A673 (cell line): ENCODE measurements around the gene RAPGEFL1. TPM values are rescaled to one million over a fixed set of nuclear protein-coding genes. Genes with fewer than 3 reads are reported as not detected.

Source experiments
- BruUV-seq: library from RNA; stranded (reverse); fragments of 400-500 nt; replicated peaks from 2 replicates; lab custom pipeline; 2021; lab: Mats Ljungman, UMichigan
- CTCF ChIA-PET: fragments of 300-600 bp; sonication (Branson Sonifier 250); formaldehyde crosslinking; loops from one replicate; lab custom pipeline; 2022; ENCODE audit warnings: antibody characterized with exemption; lab: Charles Lee
- POLR2A ChIA-PET: fragments of 300-600 bp; sonication (Branson Sonifier 250); formaldehyde crosslinking; loops from one replicate; lab custom pipeline; 2022; ENCODE audit warnings: antibody characterized with exemption; ENCODE audit not compliant: low non-redundant PET; lab: Charles Lee
- DNase-seq: peaks from one replicate; pipeline ENCODE4 v3.0.0-alpha.2; 2015; ENCODE audit warnings: low spot score
- H3K27ac ChIP-seq: fragments of 200-600 bp; sonication (generic); 2 replicates; pipeline ENCODE4 v1.5.1; 2016; ENCODE audit warnings: mixed run types, low read depth, mild to moderate bottlenecking, mixed read lengths, antibody characterized with exemption, low read length; ENCODE audit not compliant: poor library complexity, severe bottlenecking
- H3K27me3 ChIP-seq: fragments of 200-600 bp; sonication (generic); replicated peaks from 2 replicates; pipeline ENCODE4 v1.6.1; 2017; ENCODE audit warnings: mixed run types, low read depth, mild to moderate bottlenecking, mixed read lengths, antibody characterized with exemption, low read length; ENCODE audit not compliant: insufficient read depth, poor library complexity
- H3K36me3 ChIP-seq: fragments of 200-600 bp; sonication (generic); 2 replicates; pipeline ENCODE4 v1.6.1; 2016; ENCODE audit warnings: mixed run types, mild to moderate bottlenecking, mixed read lengths, antibody characterized with exemption, low read length; ENCODE audit not compliant: insufficient read depth, poor library complexity, severe bottlenecking
- H3K4me1 ChIP-seq: fragments of 200-600 bp; sonication (generic); 2 replicates; pipeline ENCODE4 v1.6.1; 2017; ENCODE audit warnings: mixed run types, mild to moderate bottlenecking, mixed read lengths, antibody characterized with exemption, low read length; ENCODE audit not compliant: insufficient read depth, poor library complexity, severe bottlenecking
- H3K4me3 ChIP-seq: fragments of 200-600 bp; sonication (generic); 2 replicates; pipeline ENCODE4 v1.5.1; 2016; ENCODE audit warnings: low read depth, mixed run types, mild to moderate bottlenecking, mixed read lengths, low read length; ENCODE audit not compliant: poor library complexity, severe bottlenecking
- H3K9me3 ChIP-seq: fragments of 200-600 bp; sonication (generic); 2 replicates; pipeline ENCODE4 v1.6.1; 2016; ENCODE audit warnings: mixed run types, low read depth, mild to moderate bottlenecking, mixed read lengths, antibody characterized with exemption, low read length; ENCODE audit not compliant: poor library complexity, severe bottlenecking
- EZH2 ChIP-seq: fragments of 200-600 bp; sonication (generic); IDR thresholded peaks from 2 replicates; pipeline ENCODE4 v1.6.1; 2017; ENCODE audit warnings: borderline replicate concordance, low read depth, mild to moderate bottlenecking, mixed read lengths, antibody characterized with exemption, low read length; ENCODE audit not compliant: poor library complexity, severe bottlenecking
- intact Hi-C: fragments of 100-400 bp; cut with micrococcal nuclease; formaldehyde crosslinking; loops from one replicate; pipeline ENCODE4 v1.10.0; 2022; ENCODE audit not compliant: unreplicated experiment
- total RNA-seq: library from RNA; stranded (reverse); gene quantifications from 2 replicates; pipeline ENCODE4 v1.2.3, GENCODE V29; 2021
- TF ChIP-seq, protein P1 (sequence below): fragments of 300-800, 200-600 bp; sonication (generic); conservative IDR thresholded peaks from 2 replicates; pipeline ENCODE4 v1.5.1; 2017; ENCODE audit warnings: low read depth, mild to moderate bottlenecking, antibody characterized with exemption, low read length, moderate library complexity, mixed read lengths

Gene RAPGEFL1
- total RNA-seq, 1 experiment from 2014 or later = 11.9 TPM

DNA sequence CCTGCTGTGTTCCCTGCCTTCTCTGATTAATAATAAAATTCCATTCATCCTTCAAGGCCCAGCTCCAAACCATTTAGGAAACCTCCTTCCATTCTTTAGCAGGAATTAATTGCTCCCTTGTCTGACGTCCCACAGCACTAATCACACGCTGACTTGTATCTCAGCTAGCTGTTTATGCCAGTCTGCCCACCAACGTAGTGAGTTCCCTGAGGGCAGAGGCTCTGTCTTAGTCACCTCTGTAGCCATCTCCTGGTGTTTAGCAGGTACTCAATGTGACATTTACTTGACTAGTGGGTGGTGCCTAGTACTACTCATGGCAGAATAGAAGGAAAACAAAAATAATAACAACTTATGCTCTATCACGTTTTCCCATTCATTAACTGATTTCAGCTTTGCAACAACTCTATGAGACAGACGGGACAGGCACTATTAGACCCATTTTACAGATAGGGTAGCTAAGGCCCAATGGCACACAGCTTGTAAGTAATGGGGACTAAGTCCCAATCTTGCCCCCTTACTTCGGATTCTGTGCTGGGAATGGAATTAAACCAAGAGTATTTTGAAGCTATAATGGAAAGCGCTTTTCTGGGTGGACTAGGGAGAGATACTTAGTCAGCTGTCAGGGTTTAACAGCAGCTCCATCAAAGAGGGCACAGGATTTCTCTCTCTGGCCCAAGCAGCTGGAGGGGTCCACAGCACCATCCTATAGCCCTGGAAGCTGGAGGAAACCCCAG, 40.9 kb downstream of the RAPGEFL1 start:
- Histone ChIP-seq H3K4me1 (no peaks in the 10 kb centered on the region), H3K4me3 (peak overlapping the region; percentile 58), H3K27ac (no peak overlapping the region), H3K36me3 (no peaks in the 10 kb centered on the region), H3K9me3 (no peaks in the 10 kb centered on the region), H3K27me3 (no peaks in the 10 kb centered on the region)
- ChIA-PET CTCF (no interaction called here), POLR2A (no interaction called here)
- no TSS peak for BruUV-seq
- intact Hi-C loops = no loop called here
- DNase-seq = no peak
- TF ChIP-seq, protein P1, sequence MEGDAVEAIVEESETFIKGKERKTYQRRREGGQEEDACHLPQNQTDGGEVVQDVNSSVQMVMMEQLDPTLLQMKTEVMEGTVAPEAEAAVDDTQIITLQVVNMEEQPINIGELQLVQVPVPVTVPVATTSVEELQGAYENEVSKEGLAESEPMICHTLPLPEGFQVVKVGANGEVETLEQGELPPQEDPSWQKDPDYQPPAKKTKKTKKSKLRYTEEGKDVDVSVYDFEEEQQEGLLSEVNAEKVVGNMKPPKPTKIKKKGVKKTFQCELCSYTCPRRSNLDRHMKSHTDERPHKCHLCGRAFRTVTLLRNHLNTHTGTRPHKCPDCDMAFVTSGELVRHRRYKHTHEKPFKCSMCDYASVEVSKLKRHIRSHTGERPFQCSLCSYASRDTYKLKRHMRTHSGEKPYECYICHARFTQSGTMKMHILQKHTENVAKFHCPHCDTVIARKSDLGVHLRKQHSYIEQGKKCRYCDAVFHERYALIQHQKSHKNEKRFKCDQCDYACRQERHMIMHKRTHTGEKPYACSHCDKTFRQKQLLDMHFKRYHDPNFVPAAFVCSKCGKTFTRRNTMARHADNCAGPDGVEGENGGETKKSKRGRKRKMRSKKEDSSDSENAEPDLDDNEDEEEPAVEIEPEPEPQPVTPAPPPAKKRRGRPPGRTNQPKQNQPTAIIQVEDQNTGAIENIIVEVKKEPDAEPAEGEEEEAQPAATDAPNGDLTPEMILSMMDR = no peak
- no peak for TF ChIP-seq EZH2

DNA sequence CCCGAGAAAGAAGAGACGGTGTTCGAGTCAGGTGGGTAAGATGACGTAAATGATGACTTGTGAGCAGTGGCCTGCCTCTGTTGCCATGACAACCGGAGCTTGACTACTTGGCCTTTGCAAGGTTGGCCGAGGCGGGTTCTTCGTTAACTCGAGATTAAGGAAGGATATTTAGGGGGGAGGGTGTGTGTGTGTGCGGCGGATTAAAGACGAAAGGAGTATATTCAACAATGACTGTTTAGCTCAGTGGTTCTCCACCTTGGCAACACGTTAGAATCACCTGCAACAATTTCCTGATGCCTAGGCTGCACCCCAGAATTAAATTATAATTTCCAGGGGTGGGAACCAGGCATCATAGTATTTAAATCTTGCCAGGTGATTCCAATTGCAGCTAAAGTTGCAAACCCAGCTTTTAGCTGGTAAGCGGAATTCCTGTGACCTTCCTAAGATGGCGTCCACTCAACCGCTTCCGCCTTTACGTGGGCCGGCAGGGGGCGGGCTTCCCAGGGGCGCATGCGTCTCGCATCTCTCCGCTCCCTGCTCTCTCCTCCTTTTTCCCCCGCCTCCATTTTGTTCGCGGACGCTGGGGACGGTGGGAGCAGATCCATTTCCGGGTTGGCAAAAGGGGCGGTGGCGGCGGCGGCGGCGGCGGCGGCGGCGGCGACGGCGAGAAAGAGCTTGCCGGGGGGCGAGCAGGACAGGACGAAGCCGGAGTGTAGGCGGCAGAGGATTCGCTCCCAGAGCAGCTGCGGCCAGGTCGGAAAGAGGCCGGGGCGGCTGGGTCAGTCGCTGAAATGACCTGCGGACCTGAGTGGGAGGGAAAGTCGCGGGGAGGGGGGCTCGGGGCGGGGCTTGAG, 41.7 kb downstream of the RAPGEFL1 start, which contains the start of gene WIPF2:
Gene WIPF2 (plus strand): TSS at position 565 of the 854 bp plus-strand sequence. CDS start 37,156 bp downstream, outside the sequence.
- intact Hi-C loops = no loop called here
- H3K36me3 ChIP-seq = no peaks in the 10 kb centered on the region
- no TSS peak for BruUV-seq

More for the DNA sequence above, 41.7 kb downstream of the RAPGEFL1 start, which contains the start of gene WIPF2:
- H3K27me3 ChIP-seq = no peaks in the 10 kb centered on the region
- peak within 1 kb of the TSS; percentile 58 for H3K4me3 ChIP-seq
- CTCF ChIA-PET = interaction anchor here (0.6 to 0.9 kb wide), 5 partner anchors 19 to 1330 kb away, joined by 3 to 7 read pairs (median 3); no protein-coding TSS in a partner anchor
- H3K27ac ChIP-seq = peak within 1 kb of the TSS; percentile 81
- TF ChIP-seq EZH2 = no peak
- TF ChIP-seq, protein P1 = no peak; the same call in 1 of the 2 replicates
- no peaks in the 10 kb centered on the region for H3K4me1 ChIP-seq
- H3K9me3 ChIP-seq = no peaks in the 10 kb centered on the region
- peak; percentile 96 for DNase-seq
- POLR2A ChIA-PET = interaction anchor here (0.5 kb wide), 1 partner anchor 1470 kb away, joined by 3 read pairs; no protein-coding TSS in a partner anchor
